T-helper 1 cell treated with Interleukin-12 subunit alpha and Interleukin-12 subunit beta and Interleukin-4 antibody, amounts not matched to agents 30 μg/mL and 1 μg/mL, for 36 hours (primary cell): Measurements from ENCODE around the gene SURF4.
"Not testable (repeated sequence)": the region's sequence is repeated elsewhere in the genome, so short reads cannot be mapped to it uniquely, and the experiment has no call there.

ENCODE experiments used
- H3K27ac Mint-ChIP-seq: one replicate; pipeline ENCODE4 v1.8.0; 2021; ENCODE audit warnings: mild to moderate bottlenecking, mixed read lengths
- H3K27me3 Mint-ChIP-seq: one replicate; pipeline ENCODE4 v1.8.0; 2021; ENCODE audit warnings: low read depth, mixed read lengths
- H3K36me3 Mint-ChIP-seq: one replicate; pipeline ENCODE4 v1.8.0; 2021; ENCODE audit warnings: low read depth, mixed read lengths
- H3K4me1 Mint-ChIP-seq: one replicate; pipeline ENCODE4 v1.8.0; 2021; ENCODE audit warnings: low read depth, mixed read lengths
- H3K4me3 Mint-ChIP-seq: one replicate; pipeline ENCODE4 v1.8.0; 2021; ENCODE audit warnings: mild to moderate bottlenecking, moderate library complexity, mixed read lengths
- H3K9me3 Mint-ChIP-seq: one replicate; pipeline ENCODE4 v1.8.0; 2021; ENCODE audit warnings: mixed read lengths

SURF4 gene

DNA sequence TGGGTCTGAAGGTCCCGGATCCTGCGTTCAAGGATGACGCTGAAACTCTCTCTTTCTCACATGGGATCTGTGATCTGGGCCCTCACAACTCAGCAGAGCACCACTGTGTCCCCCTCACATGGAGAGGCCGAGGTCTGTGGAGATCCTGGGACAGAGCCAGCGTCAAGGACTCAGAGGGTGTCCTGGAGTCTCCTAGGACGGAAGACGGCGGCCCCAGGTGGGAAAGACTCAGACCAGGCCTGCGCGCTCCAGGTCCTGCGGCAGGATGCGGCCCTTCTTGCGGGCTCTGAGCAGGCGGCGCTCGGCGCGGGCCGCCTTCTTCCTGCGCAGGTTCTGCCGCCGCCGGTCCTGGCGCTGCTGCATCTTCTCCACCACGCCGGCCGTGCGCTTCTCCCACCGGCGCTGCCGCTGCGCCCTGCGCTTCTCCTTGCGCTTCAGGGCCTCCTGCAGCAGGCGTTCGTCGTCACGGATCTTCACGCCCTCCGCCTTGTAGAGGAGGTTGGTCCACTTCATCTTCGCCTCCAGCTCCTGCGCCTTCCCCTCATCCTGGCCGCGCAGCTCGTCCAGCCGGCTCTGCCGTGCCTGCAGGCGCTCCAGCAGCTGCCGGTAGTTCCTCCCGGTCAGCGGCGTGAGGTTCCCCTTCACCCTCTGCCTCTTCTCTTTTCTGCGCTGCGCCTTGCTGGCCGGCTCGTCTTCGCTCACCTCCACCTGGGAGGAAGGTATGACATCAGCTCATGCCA is 44.0 kb downstream of the SURF4 start:
- H3K4me1 Mint-ChIP-seq = peaks cover 16% of the 10 kb centered on the region

DNA sequence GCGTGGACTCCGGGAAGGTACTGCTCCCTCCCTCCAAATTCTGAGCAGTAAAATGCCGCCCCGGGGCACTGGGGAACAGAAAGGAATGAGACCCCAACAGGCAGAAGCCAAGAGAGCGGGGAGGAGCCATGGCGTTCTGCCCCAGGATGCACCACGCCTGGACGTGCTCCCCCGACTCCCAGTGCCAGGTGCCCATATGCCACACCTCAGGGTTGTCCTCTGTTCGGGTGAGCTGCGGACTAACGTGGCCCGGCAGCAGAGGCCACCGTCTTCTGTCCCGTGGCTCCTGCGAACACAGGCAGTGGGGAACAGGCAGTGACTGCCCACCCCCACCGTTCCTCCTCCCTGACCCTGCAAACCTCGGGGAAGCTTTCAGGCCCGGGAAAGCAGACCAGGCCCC is 44.6 kb downstream of the SURF4 start:
- H3K36me3 Mint-ChIP-seq = peaks cover 20% of the 10 kb centered on the region
- no peaks in the 10 kb centered on the region for H3K9me3 Mint-ChIP-seq
- no peak overlapping the region for H3K27ac Mint-ChIP-seq
- H3K4me3 Mint-ChIP-seq = no peak overlapping the region
- H3K27me3 Mint-ChIP-seq = no peaks in the 10 kb centered on the region
- H3K4me1 Mint-ChIP-seq = peaks cover 13% of the 10 kb centered on the region

More for the DNA sequence above, 44.0 kb downstream of the SURF4 start:
- Mint-ChIP-seq H3K4me3 (no peak overlapping the region), H3K36me3 (peaks cover 20% of the 10 kb centered on the region), H3K9me3 (no peaks in the 10 kb centered on the region), H3K27me3 (no peaks in the 10 kb centered on the region), H3K27ac (no peak overlapping the region)

DNA sequence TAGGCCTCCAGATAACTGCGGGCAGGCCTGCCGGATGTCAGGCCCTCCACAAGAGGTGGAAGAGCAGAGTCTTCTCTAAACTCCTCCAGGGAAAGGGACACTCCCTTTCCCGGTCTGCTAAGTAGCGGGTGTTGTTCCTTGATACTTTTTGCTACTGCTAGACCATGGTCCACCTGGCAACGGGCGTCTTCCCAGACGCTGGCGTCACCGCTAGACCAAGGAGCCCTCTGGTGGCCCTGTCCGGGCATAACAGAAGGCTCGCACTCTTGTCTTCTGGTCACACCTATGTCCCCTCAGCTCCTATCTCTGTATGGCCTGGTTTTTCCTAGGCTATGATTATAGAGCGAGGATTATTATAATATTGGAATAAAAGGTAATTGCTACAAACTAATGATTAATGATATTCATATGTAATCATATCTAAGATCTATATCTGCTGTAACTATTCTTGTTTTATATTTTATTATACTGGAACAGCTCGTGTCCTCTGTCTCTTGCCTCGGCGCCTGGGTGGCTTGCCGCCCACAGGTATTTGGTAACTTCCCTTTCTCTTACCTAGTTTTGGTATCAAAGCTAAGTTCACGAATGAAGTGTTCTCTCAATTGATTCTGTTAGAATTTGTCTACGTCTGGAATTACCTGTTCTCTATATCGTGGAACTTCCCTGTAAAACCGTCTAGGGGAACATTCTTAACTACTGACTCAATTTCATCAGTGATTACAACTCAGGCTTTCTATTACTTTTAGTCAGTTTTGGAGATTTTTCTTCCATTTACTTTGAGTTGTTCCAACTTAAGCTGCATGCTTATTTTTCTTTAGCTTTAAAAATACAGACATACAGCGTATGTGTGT is 46.3 kb downstream of the SURF4 start:
- H3K9me3 Mint-ChIP-seq, H3K27ac Mint-ChIP-seq, H3K4me1 Mint-ChIP-seq, H3K27me3 Mint-ChIP-seq, H3K4me3 Mint-ChIP-seq: not testable (repeated sequence)
- peaks cover 15% of the 10 kb centered on the region for H3K36me3 Mint-ChIP-seq

DNA sequence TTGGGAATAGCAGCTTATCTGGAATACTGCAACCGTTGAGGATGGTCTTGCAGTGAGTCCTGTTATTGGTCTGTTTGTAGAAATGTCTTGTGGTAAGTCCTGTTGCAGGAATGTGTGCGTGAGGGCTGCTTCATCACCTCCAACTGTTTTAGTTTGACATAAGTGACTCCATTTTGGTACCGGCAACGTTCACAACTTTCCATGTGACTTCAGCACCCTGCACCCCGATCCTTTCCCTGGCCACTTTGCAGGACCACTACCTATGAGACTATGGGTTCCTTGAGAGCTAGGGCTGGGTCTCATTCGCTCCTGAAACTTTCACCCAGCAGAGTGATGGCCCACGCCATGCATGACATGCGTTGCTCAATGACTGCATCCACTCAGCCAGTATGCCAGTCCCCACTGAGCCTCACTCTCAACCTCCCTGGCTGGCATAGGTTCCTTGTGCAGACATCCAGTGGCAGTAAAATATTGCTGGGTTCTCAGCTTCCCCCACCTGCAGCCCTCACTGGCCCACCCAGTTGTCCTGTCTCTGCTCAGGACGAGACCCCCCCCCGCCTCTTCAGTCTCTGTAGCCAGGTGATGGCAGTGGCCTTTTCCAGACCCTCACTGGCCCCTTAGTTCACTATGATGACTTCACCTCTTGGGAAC is 47.9 kb downstream of the SURF4 start:
- Mint-ChIP-seq H3K27ac (no peak overlapping the region), H3K9me3 (no peaks in the 10 kb centered on the region), H3K27me3 (no peaks in the 10 kb centered on the region), H3K36me3 (peaks cover 6% of the 10 kb centered on the region), H3K4me1 (peaks cover 2% of the 10 kb centered on the region), H3K4me3 (no peak overlapping the region)

DNA sequence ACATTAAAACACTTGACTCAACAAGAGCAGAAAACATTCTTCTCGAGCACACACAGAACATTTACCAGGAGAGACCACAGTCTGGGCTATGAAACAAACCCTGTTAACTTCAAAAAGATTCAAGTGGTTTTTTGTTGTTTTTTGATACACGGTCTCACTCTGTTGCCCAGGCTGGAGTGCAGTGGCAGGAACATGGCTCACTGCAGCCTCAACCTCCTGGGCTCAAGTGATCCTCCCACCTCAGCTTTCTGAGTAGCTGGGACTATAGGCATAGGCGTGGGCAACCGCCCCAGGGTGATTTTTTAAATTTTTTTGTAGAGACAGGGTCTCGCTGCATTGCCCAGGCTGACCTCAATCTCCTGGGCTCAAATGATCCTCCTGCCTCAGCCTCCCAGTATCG is 48.8 kb downstream of the SURF4 start:
- H3K4me1 Mint-ChIP-seq = not testable (repeated sequence)

DNA sequence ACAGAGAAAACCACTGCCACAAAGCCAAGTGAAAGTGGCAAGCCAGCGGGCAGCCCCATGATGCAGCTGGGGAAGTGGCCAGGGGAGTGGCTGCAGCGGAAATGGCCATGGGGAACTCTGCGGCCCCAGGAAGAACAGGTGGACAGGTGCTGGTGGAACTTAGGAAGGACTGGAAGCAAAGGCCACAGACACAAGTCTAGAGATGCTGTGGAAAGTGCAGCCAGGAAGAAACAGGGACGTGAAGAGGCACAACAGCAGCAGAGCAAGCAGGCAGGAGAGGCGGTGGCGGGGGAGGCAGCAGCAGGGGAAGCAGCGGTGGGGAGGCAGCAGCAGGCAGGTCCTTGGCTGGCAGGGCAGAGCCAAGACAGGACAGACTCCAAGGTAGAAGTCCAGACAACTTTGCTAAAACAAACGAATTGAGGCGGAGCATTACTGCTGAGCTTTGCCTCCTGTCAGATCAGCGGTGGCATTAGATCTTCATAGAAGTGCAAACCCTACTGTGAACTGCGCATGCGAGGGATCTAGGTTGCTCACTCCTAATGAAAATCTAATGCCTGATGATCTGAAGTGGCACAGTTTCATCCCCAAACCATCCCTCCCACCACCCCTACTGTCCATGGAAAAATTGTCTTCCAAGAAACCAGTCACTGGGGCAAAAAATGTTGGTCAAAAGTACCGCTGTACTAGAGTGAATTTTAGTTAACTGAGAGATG is 51.7 kb downstream of the SURF4 start:
- Mint-ChIP-seq H3K4me3 (no peak overlapping the region), H3K27me3 (no peaks in the 10 kb centered on the region), H3K4me1 (no peaks in the 10 kb centered on the region), H3K9me3 (no peaks in the 10 kb centered on the region), H3K27ac (no peak overlapping the region), H3K36me3 (no peaks in the 10 kb centered on the region)

More for the DNA sequence above, 48.8 kb downstream of the SURF4 start:
- not testable (repeated sequence) for H3K27ac Mint-ChIP-seq, H3K36me3 Mint-ChIP-seq, H3K9me3 Mint-ChIP-seq, H3K27me3 Mint-ChIP-seq, H3K4me3 Mint-ChIP-seq

DNA sequence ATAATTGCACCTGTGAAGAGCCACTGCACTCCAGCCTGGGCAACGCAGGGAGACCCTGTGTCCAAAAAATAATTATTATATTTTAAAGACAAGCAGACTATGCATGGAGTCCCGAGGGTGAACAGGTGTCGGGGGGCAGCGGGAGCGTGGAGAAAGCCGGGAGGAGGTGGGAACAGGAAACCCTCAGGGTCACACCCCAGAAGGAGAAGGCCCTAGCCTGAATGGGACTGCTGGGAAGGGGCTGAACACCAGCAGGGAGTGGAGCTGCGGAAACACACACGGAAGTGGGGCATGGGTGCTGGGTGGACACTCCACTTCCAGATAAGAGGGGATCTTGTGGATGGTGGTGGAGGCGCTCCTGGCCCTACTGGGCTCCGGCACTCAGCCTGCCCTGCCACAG is 52.6 kb downstream of the SURF4 start:
- H3K36me3 Mint-ChIP-seq = no peaks in the 10 kb centered on the region
- H3K9me3 Mint-ChIP-seq = no peaks in the 10 kb centered on the region
- H3K27me3 Mint-ChIP-seq = no peaks in the 10 kb centered on the region
- no peak overlapping the region for H3K4me3 Mint-ChIP-seq
- H3K27ac Mint-ChIP-seq = no peak overlapping the region
- H3K4me1 Mint-ChIP-seq = no peaks in the 10 kb centered on the region

DNA sequence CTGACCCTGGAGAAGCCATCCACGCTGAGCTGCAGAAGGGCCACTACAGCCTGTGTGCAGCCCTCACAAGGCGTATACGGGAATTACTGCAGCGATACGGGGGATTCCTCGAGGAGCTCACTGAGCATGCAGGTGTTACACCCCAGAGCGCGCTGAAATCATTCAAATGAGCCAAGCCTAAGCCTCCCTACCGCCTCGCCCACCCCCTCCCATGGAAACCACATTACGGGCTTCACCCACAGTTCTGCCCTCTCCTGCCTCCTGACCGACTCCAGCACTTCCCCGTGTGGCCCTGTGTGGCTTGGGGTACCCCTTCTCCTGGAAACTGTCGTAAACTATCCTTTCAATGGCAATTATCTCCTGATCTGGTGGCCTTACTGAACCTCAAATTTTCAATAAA is 53.2 kb downstream of the SURF4 start:
- H3K27ac Mint-ChIP-seq = no peak overlapping the region
- no peaks in the 10 kb centered on the region for H3K9me3 Mint-ChIP-seq
- H3K36me3 Mint-ChIP-seq = no peaks in the 10 kb centered on the region
- no peaks in the 10 kb centered on the region for H3K27me3 Mint-ChIP-seq
- H3K4me1 Mint-ChIP-seq = no peaks in the 10 kb centered on the region
- H3K4me3 Mint-ChIP-seq = no peak overlapping the region

DNA sequence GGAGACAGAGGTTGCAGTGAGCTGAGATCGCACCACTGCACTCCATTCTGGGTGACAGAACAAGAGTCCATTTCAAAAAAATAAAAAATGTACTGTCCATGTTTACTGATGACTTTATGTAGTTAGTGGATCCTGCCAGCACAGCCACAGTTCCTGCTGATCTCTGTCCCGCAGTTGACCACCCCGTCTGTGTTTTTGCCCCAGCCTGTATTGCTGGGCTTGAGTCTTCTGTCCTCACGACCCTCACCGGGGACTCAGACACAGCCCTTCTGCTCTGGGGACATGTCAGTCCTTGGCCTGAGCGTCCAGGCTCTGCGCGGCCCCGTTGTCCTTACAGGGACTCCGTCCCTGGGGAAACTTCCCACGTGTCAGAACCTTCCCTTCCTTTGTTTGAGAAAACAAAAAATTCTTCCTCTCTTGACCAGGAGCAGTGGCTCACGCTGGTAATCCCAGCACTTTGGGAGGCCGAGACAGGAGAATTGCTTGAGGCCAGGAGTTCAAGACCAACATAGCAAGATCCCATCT is 54.4 kb downstream of the SURF4 start:
- Mint-ChIP-seq H3K4me3 (no peak overlapping the region), H3K27ac (no peak overlapping the region), H3K27me3 (no peaks in the 10 kb centered on the region), H3K9me3 (no peaks in the 10 kb centered on the region), H3K4me1 (no peaks in the 10 kb centered on the region), H3K36me3 (no peaks in the 10 kb centered on the region)

DNA sequence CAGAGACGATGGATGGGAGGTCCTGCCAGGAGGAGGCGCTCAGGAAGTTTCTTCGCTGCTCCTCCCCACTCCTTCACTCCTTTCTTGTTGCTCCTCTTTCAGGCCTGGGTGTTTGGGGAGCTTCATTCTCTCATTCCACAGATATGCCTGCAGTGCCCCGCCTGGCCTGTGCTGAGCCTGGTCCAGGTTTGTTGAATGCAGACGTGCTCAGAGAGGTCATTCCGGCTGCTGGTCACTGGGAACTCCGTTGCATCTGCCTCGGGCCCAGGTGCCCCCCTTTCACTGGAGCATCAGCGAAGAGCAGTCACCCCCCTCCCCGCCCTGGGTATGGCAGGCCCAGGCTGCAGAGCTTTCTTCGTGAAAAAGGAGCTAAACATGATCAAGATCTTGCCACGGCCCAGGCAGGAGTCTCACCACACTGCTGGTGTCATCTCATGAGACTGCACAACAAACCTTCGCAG is 55.4 kb downstream of the SURF4 start:
- Mint-ChIP-seq H3K27ac (no peak overlapping the region), H3K4me1 (no peaks in the 10 kb centered on the region)

DNA sequence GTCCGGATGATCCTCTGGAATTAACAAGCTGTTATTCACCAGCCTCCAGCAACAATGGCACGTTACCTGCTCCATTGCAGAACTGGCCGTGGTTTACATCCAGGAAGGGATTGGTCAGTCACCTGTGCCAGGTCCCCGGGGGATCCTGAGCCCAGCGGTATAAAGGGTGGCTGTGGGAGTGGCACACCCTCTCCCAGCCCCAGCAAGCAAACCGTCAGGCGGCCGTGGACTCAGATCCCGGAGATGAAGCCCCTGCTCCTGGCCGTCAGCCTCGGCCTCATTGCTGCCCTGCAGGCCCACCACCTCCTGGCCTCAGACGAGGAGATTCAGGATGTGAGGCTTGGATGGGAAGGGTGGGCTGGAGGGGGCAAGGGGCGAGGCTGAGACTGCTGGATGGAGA is 58.3 kb downstream of the SURF4 start:
- H3K27me3 Mint-ChIP-seq, H3K36me3 Mint-ChIP-seq, H3K9me3 Mint-ChIP-seq, H3K4me1 Mint-ChIP-seq, H3K27ac Mint-ChIP-seq, H3K4me3 Mint-ChIP-seq: not testable (repeated sequence)

More for the DNA sequence above, 55.4 kb downstream of the SURF4 start:
- Mint-ChIP-seq H3K9me3 (no peaks in the 10 kb centered on the region), H3K27me3 (no peaks in the 10 kb centered on the region), H3K4me3 (no peak overlapping the region), H3K36me3 (no peaks in the 10 kb centered on the region)

DNA sequence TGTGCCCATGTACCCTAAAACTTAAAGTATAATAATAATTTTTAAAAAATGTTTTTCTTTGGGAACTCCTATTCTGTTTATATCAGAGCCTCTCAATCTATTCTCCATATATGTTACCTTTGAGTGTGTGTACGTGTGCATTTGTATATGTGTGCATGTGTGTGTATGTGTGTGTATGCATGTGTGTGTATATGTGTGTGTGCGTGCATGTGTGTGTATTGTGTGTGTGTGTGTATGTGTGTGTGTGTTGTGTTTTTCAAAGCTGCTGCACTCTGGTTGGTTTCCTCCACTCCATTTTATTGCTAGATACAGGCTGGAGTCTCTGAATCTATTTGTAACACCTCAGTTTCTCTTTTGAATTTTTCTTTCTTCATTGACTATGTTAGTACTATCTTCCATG is 59.9 kb downstream of the SURF4 start:
- no peaks in the 10 kb centered on the region for H3K9me3 Mint-ChIP-seq
- H3K27ac Mint-ChIP-seq = no peak overlapping the region
- no peaks in the 10 kb centered on the region for H3K4me1 Mint-ChIP-seq
- H3K27me3 Mint-ChIP-seq = no peaks in the 10 kb centered on the region
- no peak overlapping the region for H3K4me3 Mint-ChIP-seq
- H3K36me3 Mint-ChIP-seq = no peaks in the 10 kb centered on the region
